GM18498 (cell line): ENCODE results near the gene OSCP1.

Experiments
- ATAC-seq: cut with Tn5 transposase; IDR thresholded peaks from one replicate; pipeline ENCODE4 v1.9.1; 2021; ENCODE audit warnings: mild to moderate bottlenecking, moderate library complexity; ENCODE audit not compliant: unreplicated experiment

Gene OSCP1

GRCh38 chr1:36450919-36451305 is 661 bp upstream of the OSCP1 start:
- no peak for ATAC-seq

- ATAC-seq, result no peak
Measured at GRCh38 chr1:36448530-36449056, 1.7 kb downstream of the OSCP1 start.

- no peak for ATAC-seq
Measured at GRCh38 chr1:36447450-36447849, 2.8 kb downstream of the OSCP1 start.

- no peak for ATAC-seq
Measured at GRCh38 chr1:36446746-36447145, 3.5 kb downstream of the OSCP1 start.

DNA sequence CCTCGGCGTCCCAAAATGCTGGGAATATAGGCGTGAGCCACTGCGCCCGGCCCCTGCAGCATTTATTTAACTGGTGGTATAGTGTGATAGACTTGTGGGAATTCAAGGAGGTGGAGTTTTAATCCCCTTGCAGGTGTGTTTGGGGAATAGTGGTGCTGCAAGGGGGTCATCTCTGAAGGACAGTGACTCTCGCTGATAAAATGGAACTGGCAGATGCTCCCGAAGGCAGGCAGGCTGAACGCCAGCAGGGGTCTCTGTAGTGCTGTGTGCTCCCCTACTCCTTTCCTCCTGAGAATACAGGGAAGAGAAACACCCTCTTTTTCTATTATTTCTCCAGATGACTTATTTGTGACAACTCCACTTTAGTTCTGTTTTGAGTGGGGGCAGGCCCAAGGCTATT is 4.0 kb downstream of the OSCP1 start:
- ATAC-seq, result no peak

DNA sequence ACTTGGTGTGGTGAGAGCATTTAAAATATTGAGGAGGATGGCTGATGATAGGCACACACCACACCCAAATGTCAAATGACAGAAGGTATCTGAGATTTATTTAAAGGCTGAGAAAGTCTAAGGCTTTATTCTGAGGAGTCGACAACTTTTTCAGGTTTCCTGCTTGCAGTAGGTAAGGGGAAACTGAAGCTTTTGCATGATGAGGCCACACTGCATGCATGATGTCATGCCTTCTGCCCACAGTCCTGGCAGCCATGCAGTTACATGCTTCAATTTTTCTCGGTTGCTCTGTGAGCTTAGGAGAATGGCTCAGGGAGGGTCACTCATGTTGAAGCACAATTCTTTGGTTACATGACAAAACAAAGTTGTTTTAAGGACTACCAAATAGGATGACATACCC is 7.0 kb downstream of the OSCP1 start:
- no peak for ATAC-seq

GRCh38 chr1:36442337-36442736 is 7.9 kb downstream of the OSCP1 start:
- ATAC-seq, result no peak

- no peak for ATAC-seq
Measured at GRCh38 chr1:36440646-36441045, 9.6 kb downstream of the OSCP1 start.

DNA sequence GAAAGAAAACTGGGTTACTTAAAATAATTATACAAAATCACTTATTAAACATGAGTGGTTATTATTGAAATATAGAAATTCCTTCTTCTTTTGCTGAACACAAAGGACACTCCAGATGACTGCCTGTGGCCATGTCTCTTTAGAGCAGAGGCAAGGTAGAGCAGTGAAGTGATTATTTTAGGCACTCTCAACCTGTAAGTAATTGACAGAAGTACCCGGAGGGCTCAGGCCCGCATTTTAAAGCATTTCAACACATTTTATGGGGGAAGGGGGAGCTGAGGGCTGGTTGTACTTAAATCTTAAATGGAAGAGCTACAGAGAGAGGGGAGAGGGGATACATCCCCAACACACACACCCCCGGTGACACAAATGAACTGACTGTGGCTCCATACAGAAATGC is 10.2 kb downstream of the OSCP1 start:
- no peak for ATAC-seq

- ATAC-seq, result no peak
Measured at GRCh38 chr1:36438715-36439114, 11.5 kb downstream of the OSCP1 start.

- no peak for ATAC-seq
Measured at GRCh38 chr1:36436821-36437220, 13.4 kb downstream of the OSCP1 start.

- ATAC-seq, result no peak
Measured at GRCh38 chr1:36433102-36433501, 17.1 kb downstream of the OSCP1 start.

DNA sequence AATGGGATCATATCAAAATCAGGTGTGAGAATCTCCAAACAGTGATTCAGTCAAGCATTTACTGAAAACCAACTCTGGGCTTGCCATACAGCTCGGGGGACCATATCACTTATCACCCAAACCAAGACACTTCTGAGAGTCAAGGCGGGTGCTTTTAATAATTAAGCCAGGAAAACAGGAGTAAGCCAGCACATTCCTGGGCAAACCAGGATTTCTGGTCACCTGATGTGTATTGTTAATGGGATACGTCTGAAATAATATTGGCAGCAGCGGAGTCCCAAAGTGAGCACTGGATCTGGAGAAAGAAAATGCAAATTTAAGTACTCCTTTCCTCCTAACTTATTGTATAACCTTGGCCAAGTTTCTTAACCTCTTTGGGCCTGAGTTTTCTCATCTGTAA is 17.6 kb downstream of the OSCP1 start:
- no peak for ATAC-seq

DNA sequence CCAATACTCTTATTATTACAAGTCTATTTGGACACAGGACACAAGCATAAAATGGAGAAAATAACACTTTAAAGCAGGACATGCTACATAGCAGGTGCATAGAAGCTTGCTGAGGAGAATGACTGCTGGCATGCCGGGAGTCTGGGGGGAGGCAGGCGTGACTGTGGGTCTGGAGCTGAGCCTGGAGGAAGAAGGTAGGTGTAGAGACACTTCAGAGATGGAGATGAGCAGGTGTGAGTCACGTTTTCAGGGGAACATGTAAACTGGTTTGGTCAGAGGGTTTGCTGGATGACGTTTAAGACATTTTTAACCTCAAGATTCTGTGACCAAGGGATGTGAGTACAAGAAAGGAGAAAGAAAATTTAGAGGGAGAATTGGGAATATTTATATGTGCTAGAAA is 24.5 kb downstream of the OSCP1 start:
- ATAC-seq, result no peak

DNA sequence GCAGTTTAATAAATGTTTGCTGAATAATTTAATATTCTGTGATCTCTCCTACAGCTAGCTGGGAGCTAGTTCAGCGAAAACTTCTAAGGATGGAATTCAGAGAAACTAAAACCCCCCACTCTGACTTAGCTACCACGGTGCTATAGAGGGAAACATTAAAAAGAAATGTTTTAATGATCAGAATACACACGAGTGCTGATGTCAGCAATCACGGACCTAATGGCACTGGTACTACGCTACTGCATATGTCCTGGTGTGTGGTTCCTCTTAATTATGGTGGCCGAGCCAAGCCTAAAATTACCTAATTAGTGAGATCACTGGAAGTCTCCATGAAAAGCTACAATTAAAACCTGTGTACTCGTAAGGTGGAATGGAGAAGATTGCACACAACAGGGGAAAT is 28.6 kb downstream of the OSCP1 start:
- ATAC-seq, result no peak

- ATAC-seq, result no peak
Measured at GRCh38 chr1:36420836-36421317, 29.4 kb downstream of the OSCP1 start.

GRCh38 chr1:36420409-36420808 is 29.8 kb downstream of the OSCP1 start:
- no peak for ATAC-seq

GRCh38 chr1:36419569-36419968 is 30.7 kb downstream of the OSCP1 start:
- ATAC-seq, result no peak

DNA sequence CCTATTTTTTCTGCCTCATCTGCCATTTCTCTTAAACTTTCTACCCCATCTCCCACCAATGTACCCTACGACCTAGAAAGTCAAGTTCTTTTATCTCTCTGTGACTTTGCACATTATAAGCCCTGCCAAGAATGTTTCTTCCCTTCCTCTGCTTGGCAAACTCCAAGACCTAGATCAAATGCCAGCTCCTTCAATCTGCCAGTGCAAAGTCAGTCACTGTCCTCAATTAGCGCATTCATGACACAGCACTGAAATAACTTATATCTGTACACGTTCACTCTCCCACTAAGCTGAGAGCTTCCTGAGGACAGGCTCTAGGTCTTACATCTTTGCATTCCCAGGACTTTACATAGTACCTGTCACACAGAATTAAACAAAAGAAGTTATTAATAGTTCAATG is 31.1 kb downstream of the OSCP1 start:
- ATAC-seq, result no peak

DNA sequence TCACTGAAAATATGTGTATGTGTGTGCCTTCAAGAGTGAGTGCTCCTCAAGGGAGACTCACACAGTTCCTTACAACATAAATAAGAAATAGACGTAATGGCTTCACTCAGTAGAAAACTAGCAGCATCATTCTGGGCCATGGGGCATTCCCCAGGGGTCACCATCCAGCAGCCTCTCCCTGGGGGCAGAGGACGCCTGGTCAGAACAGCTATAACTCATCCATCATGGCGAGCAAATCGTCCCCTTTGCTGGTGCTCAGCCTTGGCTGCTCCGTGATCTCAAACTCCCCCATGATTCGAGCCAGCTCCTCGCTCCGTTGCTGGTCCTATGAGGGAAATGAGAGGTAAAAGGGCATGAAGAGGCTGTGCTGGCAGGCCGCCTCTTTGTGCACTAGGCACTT is 32.3 kb downstream of the OSCP1 start:
- ATAC-seq, result no peak

- ATAC-seq, result no peak
Measured at GRCh38 chr1:36415661-36416326, 34.5 kb downstream of the OSCP1 start.

GRCh38 chr1:36414384-36414783 is 35.9 kb downstream of the OSCP1 start:
- ATAC-seq, result no peak
